22Rv1 (cell line): ENCODE data around the gene KRT6B.

Experiments
- H3K27ac ChIP-seq: fragments of 450-650 bp; 2 replicates; pipeline ENCODE4 v1.5.1; 2017
- CTCF ChIP-seq: fragments of 450-650 bp; IDR thresholded peaks from 2 replicates; pipeline ENCODE4 v1.5.1; 2017; ENCODE audit warnings: mild to moderate bottlenecking
- ZFX ChIP-seq: fragments of 450-650 bp; IDR thresholded peaks from 2 replicates; pipeline ENCODE4 v1.6.1; 2017; ENCODE audit warnings: antibody characterized with exemption, borderline replicate concordance

KRT6B gene

DNA sequence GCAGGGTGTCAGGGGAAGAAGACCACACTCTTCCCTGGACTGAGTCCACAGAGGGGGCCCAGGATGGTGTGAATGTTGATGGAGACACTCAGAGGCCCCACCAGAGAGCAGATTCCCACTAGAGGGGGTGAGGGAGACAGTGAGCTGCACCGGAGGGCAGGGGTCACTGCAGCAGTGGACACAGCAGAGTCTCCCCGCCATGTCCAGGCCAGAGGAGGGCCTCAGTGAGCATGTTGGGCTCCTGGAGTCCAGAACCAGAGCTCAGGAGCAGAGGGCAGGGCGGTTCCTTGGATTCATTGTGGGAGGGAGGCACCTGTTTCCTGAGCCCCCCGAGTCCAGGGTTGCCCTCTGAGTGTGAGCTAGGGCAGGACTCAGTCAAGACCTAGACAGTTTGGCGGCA lies 44.0 kb downstream of the KRT6B start:
- no peak for TF ChIP-seq ZFX
- TF ChIP-seq CTCF, result no peak
- no peak overlapping the region for H3K27ac ChIP-seq

DNA sequence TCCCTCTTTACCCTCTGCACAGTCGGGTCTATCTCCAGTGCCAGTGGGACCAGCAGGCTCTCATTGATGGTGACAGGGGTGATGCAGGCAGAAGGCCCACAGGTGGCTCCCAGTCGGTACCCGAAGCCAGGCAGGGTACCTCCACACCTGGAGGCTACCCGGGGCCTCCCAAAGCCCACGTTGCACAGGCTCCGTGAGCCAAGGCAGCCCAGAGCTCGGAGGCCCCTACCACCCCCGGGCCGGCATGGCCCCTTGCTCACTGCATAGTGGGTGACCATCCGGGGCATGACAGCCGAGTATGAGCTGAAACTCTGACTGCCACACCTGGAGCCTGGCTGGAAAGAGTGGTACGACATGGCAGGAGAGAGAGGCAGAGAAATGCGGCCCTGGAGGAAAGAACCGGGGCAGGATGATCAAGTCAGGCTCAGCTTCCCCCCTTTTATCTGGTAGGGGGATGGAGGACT lies 46.0 kb downstream of the KRT6B start, which contains the start of gene KRT82:
Gene KRT82 (minus strand): TSS at position 414 of the 464 bp plus-strand sequence. CDS start 58 bp downstream, at position 356.
- no peak for TF ChIP-seq ZFX
- TF ChIP-seq CTCF, result no peak
- no peak within 1 kb of the TSS for H3K27ac ChIP-seq

DNA sequence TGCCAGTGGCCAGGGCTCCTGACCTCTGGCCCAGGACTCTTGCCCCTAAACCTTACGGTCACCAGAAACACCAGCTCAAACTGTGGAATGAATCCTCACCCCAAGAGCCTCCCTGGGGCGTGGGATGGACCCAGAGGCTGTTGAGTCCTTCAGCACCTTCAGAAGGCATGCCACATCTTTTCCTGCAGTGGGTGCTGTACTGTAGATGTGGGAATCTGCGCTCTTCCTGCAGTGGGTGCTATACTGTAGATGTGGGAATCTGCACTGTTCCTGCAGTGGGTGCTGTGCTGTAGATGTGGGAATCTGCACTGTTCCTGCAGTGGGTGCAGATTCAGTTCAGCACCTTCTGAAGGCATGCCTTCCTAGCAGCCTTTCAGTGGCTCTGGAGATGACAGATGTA lies 47.0 kb downstream of the KRT6B start:
- H3K27ac ChIP-seq, result no peak overlapping the region
- TF ChIP-seq CTCF (no peak), ZFX (no peak)

DNA sequence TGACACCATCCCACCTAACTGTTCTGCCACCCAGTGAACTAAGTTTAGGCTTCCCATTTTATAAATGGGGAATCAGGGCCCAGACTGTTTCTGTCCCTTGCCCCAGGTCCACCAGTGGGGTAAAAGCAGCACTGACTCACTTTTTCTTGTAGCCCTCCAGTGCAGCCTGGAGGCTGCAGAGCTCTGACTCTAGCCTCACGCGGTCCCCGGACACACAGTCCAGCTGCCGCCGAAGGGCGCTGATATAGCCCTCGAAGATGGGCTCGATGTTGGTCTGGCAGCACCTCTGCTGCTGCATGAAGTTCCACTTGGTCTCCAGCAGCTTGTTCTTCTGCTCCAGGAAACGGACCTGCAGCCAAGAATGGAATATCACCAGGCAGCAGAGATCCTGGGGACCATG lies 48.4 kb downstream of the KRT6B start:
- TF ChIP-seq ZFX (no peak), CTCF (no peak)
- no peak overlapping the region for H3K27ac ChIP-seq

GRCh38 chr12:52402873-52403540 lies 48.9 kb downstream of the KRT6B start:
- H3K27ac ChIP-seq, result no peak overlapping the region
- TF ChIP-seq CTCF, result no peak
- no peak for TF ChIP-seq ZFX

- H3K27ac ChIP-seq, result no peak overlapping the region
- TF ChIP-seq ZFX (no peak), CTCF (no peak)
Observed at GRCh38 chr12:52402377-52402776, 49.6 kb downstream of the KRT6B start.

- no peak overlapping the region for H3K27ac ChIP-seq
- TF ChIP-seq ZFX (no peak), CTCF (no peak)
Observed at GRCh38 chr12:52401926-52402325, 50.0 kb downstream of the KRT6B start.
